Activated CD4-positive, CD25-positive, alpha-beta regulatory T cell treated with anti-CD3 and anti-CD28 coated beads, Interleukin-2, amount 50 U/mL, for 16 hours (primary cell): Measurements from ENCODE around the gene KDM4B.

Experiments used
- DNase-seq: peaks from one replicate; pipeline ENCODE4 v3.0.0-alpha.2; 2020; ENCODE audit warnings: low read depth, low spot score

KDM4B gene

GRCh38 chr19:5120321-5120720 lies 151.4 kb downstream of the KDM4B start:
- no peak for DNase-seq

DNA sequence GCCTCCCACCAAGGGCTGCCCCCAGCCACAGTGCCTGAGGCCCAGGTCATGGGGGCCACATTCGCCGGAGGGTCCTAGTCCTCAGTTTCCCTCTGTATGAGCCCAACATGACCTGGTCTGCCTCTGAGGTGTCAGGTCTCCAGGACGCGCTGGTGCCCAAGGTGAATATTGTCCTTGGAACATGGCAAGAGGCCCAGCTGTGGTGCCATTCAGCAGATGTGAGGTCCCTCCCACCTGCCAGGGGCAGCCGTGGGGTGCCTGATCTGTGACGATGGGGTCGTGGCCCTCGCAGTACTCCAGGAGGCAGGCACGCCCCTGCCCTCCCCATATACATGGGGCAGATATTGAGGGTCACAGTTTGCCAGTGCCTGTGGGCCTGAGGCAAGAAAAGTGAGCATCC lies 151.9 kb downstream of the KDM4B start:
- no peak for DNase-seq

DNA sequence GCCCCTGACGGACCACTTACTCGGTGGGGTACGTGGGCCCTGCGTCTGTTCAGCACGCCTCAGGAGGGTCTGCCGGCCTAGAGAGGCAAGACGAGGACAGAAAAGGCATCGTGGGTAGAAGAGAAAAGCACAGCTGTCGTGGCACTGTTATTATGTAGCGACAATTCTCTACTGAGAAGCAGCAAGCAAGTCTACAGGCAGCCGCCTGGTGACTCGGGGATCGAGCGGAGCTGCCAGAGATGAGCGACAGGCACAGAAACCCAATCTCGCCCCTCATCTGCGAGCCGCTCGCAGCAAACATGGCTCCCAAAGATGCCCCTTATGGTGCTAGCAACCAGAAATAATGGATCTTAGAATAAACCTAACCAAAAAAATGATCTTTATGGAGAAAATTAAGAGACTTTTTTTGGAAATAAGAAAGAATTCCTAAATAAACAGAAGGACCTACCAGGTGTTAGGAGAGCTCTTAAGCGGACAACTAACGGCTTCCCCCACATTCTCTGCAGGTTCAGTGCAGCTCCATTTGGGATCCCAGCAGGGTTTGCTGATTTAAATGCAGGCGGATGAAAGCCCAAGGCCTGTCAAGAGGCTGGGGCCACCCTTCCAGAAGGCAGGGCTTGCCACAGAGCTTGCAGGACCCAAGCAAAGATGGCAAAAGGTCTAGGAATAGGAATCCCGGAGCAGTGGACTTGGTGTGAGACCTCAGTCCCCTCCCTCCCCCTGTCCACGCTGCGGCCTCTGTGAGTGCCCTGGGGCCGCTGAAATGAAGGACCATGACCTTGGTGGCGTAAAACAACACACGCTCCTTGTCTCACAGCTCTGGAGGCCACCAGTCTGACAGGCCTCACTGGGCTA lies 152.6 kb downstream of the KDM4B start:
- DNase-seq, result no peak

DNA sequence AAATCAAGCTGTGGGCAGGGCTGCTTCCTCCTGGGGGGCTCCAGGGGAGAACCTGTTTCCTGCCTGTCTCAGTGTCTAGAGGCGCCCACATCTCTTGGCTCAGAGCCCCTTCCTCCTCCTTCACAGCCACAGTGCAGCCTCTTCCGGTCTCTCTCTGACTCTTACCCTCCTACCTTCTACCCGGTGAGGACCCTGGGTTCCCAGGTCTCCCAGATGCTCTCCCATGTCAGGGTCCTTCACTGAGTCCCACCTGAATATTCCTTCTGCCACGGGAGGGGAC lies 153.1 kb downstream of the KDM4B start:
- DNase-seq, result no peak

DNA sequence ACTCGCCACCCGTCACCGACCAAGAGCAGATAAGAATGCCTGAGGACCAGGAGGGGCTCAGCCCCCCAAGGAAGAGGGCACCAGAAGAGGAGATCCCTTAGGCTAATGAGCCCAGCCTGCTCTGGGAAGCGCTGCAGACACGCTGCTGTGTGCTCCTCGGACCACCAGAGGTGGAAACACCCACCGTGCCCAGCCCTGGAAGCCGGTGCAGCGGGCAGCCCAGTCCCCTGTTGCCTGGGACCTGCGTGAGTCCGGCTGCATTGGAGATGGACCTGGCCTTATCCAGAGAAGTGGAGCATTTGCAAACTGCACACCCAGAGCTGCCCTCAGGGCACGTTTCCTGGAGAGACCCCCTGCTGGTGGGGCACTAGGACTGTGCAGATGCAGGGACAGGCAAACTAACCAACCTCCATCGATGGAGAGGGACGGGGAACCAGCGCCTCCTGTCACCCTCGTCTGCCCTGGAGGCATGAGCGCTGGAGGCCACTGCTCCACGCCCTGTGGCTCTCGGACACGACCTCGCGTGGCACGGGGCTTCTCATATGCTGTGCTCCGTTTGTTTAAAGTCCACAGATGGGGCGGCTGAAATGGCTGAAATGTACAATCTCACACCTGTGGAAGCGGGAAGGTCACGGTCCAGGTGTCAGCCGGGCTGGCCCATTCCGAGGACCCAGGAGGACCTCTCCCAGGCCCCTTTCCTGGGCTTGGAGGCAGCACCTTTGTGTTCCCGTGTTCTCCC lies 153.9 kb downstream of the KDM4B start:
- no peak for DNase-seq

GRCh38 chr19:5123646-5124045 lies 154.7 kb downstream of the KDM4B start:
- DNase-seq, result no peak

DNA sequence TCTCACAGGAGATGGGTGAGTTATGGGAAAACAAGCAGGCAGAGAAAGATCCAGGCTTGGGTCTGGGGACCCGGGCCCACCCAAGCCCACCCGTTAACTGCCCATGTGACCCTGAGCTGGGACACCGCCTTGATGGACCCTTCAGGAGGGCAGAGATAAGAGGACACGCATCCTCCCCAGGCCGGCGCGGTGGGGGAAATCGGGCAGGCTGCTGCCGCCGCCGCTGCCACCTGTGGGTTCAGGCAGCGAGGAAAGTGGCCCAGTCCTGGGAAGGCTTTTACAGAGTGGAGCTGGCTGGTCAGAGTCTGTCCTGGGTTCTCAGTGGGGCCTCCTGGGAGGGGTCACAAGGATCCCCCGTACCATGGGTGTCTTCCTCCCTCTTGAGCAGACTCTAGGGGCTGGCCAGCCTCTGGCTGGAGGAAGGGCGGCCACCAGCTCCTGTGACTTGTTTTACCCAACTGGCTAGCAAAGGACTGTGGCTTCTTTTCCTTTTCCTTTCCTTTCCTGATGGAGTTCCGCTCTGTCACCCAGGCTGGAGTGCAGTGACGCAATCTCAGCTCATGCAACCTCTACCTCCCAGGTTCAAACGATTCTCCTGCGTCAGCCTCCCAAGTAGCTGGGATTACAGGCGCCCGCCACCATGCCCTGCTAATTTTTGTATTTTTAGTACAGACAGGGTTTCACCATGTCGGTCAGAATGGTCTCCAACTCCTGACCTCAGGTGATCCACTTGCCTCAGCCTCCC lies 155.4 kb downstream of the KDM4B start:
- no peak for DNase-seq

DNA sequence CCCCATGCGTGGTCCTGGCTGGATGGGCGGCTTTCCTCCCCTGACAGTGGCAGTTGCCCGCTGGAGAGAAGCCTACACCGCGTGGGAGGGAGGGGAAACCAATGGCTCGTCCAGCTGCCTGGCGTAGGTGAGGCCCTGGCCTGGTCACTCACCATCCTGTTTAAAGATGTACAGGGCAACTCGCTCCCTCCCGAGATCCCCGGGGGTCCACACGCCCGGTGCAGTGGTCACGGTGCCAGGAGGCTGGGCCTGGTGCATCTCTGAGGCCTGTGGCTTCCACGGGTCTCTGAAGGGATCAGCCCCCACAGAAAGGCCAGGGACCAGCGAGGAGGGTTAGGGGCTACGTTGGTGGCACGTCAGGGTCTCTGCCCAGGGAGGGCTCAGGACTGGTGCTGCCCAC lies 156.5 kb downstream of the KDM4B start:
- no peak for DNase-seq

GRCh38 chr19:5125797-5126497 lies 157.0 kb downstream of the KDM4B start:
- no peak for DNase-seq

- no peak for DNase-seq
Observed at GRCh38 chr19:5126498-5127223, 157.7 kb downstream of the KDM4B start.

DNA sequence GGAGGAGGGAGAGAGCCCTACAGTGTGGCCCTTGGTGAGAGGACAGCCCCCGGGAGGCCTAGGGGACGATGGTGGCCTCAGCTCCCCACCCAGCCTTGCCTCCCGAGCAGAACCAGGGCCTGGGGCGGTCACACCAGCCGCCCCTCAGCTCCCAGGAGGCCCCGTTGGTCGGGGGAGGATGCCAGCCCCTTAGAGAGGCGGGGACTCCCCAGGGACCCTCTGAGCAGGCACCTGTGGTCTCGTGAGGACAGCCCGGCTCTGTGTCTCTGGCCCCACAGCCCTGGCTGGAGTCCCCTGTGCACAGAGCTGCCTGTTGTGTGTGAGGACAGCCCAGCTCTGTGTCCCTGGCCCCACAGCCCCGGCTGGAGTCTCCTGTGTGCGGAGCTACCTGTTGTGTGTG lies 158.8 kb downstream of the KDM4B start:
- DNase-seq, result no peak

GRCh38 chr19:5128251-5128935 lies 159.5 kb downstream of the KDM4B start:
- DNase-seq, result no peak

- DNase-seq, result no peak
Observed at GRCh38 chr19:5128936-5129389, 160.1 kb downstream of the KDM4B start.

GRCh38 chr19:5129691-5130090 lies 160.8 kb downstream of the KDM4B start:
- DNase-seq, result no peak

DNA sequence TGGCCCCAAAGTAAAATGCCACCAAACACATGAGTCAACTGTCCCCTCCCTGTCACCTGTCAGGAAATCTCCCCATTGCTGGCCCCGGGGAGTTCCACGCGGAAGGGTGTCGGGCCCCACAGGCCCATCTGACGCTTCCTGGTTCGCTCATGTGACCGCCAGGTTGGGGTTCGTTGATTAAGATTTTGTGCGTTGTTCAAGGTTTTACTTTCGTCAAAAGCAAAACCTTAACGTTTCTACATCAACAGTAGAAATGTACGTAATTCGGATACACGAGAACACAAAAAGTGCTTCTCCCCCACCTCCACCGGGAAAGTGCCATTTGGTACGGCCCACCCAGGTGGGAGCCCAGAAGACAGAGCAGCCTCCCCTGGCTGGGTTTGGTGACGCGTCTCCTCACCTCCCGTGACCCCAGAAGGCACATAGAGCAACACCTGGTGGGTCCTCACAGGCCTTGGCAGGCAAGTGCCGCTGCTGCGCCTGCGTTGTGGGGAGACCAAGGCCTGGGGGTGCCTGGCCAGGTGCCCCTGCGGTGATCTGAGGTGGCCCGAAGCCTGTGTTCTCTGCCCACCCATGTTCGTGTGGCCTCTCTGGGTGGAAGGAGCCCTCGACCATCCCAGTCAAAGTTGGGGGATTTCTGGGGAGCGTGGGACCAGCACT lies 161.6 kb downstream of the KDM4B start:
- peak; percentile 40 for DNase-seq

DNA sequence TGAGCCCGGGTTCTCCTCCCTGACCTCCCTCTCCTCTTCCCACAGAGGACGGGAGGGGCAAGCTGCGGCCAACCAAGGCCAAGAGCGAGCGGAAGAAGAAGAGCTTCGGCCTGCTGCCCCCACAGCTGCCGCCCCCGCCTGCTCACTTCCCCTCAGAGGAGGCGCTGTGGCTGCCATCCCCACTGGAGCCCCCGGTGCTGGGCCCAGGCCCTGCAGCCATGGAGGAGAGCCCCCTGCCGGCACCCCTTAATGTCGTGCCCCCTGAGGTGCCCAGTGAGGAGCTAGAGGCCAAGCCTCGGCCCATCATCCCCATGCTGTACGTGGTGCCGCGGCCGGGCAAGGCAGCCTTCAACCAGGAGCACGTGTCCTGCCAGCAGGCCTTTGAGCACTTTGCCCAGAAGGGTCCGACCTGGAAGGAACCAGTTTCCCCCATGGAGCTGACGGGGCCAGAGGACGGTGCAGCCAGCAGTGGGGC lies 162.2 kb downstream of the KDM4B start:
- DNase-seq, result no peak

DNA sequence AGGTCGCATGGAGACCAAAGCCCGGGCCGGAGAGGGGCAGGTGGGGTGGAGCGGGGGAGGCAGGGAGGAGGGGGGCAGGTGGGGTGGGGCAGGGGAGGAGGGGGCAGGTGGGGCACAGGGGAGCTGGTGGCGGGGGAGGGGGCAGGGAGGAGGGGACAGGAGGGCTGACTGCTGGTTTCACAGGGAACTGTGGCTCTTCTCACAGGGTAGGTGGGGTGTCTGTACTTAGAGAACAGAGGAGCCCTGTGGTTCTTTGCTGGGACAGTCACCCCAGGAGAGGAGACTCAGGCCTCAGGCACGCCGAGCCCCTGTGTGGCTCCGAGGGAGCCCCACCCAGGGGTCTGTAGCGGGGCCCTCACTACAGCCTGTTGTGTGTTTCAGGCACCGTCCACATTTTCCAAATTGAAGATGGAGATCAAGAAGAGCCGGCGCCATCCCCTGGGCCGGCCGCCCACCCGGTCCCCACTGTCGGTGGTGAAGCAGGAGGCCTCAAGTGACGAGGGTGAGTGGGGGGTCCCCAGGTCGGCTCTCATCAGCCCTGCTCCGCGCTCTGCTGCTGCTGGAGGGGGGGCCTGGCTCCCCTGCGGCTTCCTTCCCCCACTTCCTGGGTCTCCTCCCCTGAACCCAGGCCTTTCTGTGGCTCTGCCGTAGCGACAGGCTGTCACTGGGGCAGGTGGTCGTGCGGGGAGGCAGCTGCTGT lies 162.7 kb downstream of the KDM4B start:
- no peak for DNase-seq

DNA sequence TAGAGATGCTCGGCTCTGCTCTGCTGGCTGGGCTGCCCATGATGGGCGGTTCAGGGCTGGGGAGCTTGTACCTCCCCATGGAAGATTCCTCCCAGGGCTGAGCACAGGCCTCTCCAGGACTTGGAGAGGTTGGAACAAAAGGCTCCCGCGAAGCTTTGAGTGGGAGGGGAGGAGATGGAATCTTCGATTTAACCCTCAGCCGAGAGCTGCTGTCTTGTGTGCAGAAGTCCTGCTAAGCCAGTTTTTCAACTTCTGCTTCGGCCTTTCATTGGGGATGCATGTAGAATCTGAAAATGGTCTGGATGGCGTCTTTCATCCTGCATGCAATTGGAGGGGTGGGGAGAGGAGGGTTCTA lies 163.3 kb downstream of the KDM4B start:
- DNase-seq, result no peak
